ENCODE measurements around the gene RNF20.
"Not testable (repeated sequence)": the region's sequence is repeated elsewhere in the genome, so short reads cannot be mapped to it uniquely, and the experiment has no call there.

RNF20 gene

GRCh38 chr9:101566904-101567724 is 33.5 kb downstream of the RNF20 start:
- DNase-seq = peak; percentile 68 to 74
- no peak for TF ChIP-seq POLR2A (IDR thresholded peaks at IDR 0.05; ENCODE audit: low read length)
- TF ChIP-seq GATA1 (IDR thresholded peaks at IDR 0.05; ENCODE audit: low read depth, low read length) = no peak

GRCh38 chr9:101567725-101568350 is 34.2 kb downstream of the RNF20 start:
- DNase-seq = peak; percentile 56 to 76
- TF ChIP-seq POLR2A (IDR thresholded peaks at IDR 0.05; ENCODE audit: low read length) (no peak), GATA1 (IDR thresholded peaks at IDR 0.05; ENCODE audit: low read depth, low read length) (no peak)

- TF ChIP-seq POLR2A (IDR thresholded peaks at IDR 0.05; ENCODE audit: low read length) (peak; percentile 27), GATA1 (IDR thresholded peaks at IDR 0.05; ENCODE audit: low read depth, low read length) (no peak)
- peak; percentile 86 to 94 for DNase-seq
These were observed 36.3 kb downstream of the RNF20 start for GRCh38 chr9:101569741-101570501.

GRCh38 chr9:101571114-101571513 is 37.5 kb downstream of the RNF20 start:
- TF ChIP-seq POLR2A (IDR thresholded peaks at IDR 0.05; ENCODE audit: low read length) (no peak), GATA1 (IDR thresholded peaks at IDR 0.05; ENCODE audit: low read depth, low read length) (no peak)

GRCh38 chr9:101572316-101572715 is 38.7 kb downstream of the RNF20 start:
- DNase-seq = no peak
- TF ChIP-seq POLR2A (IDR thresholded peaks at IDR 0.05; ENCODE audit: low read length) (no peak), GATA1 (IDR thresholded peaks at IDR 0.05; ENCODE audit: low read depth, low read length) (no peak)

More at GRCh38 chr9:101571114-101571513, 37.5 kb downstream of the RNF20 start:
- DNase-seq = peak; percentile 56 to 69

- no peak for DNase-seq
These were observed 41.2 kb downstream of the RNF20 start for GRCh38 chr9:101574731-101575333.

GRCh38 chr9:101578378-101578777 is 44.7 kb downstream of the RNF20 start:
- TF ChIP-seq GATA1 (IDR thresholded peaks at IDR 0.05; ENCODE audit: low read depth, low read length) (no peak), POLR2A (IDR thresholded peaks at IDR 0.05; ENCODE audit: low read length) (no peak)
- no peak for DNase-seq

More at GRCh38 chr9:101574731-101575333, 41.2 kb downstream of the RNF20 start:
- TF ChIP-seq POLR2A (IDR thresholded peaks at IDR 0.05; ENCODE audit: low read length) = no peak
- no peak for TF ChIP-seq GATA1 (IDR thresholded peaks at IDR 0.05; ENCODE audit: low read depth, low read length)

- TF ChIP-seq POLR2A (IDR thresholded peaks at IDR 0.05; ENCODE audit: low read length) = no peak
- TF ChIP-seq GATA1 (IDR thresholded peaks at IDR 0.05; ENCODE audit: low read depth, low read length) = no peak
- no peak for DNase-seq
These were observed 46.3 kb downstream of the RNF20 start for GRCh38 chr9:101579711-101580545.

- peak in 1 of 2 experiments; percentile 11 for DNase-seq
- TF ChIP-seq GATA1 (IDR thresholded peaks at IDR 0.05; ENCODE audit: low read depth, low read length) = no peak
- no peak for TF ChIP-seq POLR2A (IDR thresholded peaks at IDR 0.05; ENCODE audit: low read length)
These were observed 48.9 kb downstream of the RNF20 start for GRCh38 chr9:101582553-101582952.

GRCh38 chr9:101585740-101586139 is 52.1 kb downstream of the RNF20 start:
- TF ChIP-seq POLR2A (IDR thresholded peaks at IDR 0.05; ENCODE audit: low read length) (no peak), GATA1 (IDR thresholded peaks at IDR 0.05; ENCODE audit: low read depth, low read length) (no peak)
- no peak for DNase-seq

GRCh38 chr9:101586651-101587050 is 53.0 kb downstream of the RNF20 start:
- DNase-seq = no peak
- TF ChIP-seq POLR2A (IDR thresholded peaks at IDR 0.05; ENCODE audit: low read length) = no peak
- no peak for TF ChIP-seq GATA1 (IDR thresholded peaks at IDR 0.05; ENCODE audit: low read depth, low read length)

- TF ChIP-seq GATA1 (IDR thresholded peaks at IDR 0.05; ENCODE audit: low read depth, low read length) (no peak), POLR2A (IDR thresholded peaks at IDR 0.05; ENCODE audit: low read length) (no peak)
- DNase-seq = no peak
These were observed 53.8 kb downstream of the RNF20 start for GRCh38 chr9:101587332-101588043.

GRCh38 chr9:101590074-101590473 is 56.4 kb downstream of the RNF20 start:
- not testable (repeated sequence) for DNase-seq

All from erythroblast (primary cell).